PFSK-1 (cell line): ENCODE measurements around the gene SMCO3.

Experiments
- FOXP2 ChIP-seq: optimal IDR thresholded peaks from 2 replicates; pipeline ENCODE3; 2011; ENCODE audit warnings: borderline replicate concordance, control low read depth, inconsistent platforms; ENCODE audit not compliant: insufficient read depth; ENCODE audit errors: extremely low read length, extremely low read depth
- POLR2AphosphoS5 ChIP-seq: IDR thresholded peaks from 2 replicates; pipeline ENCODE4 v1.6.1; 2012; ENCODE audit warnings: low read depth, mild to moderate bottlenecking, control low read depth, low read length, moderate library complexity
- REST ChIP-seq, 2 experiments: IDR thresholded peaks; 2 replicates each; pipeline versions ENCODE4 v1.6.1 to v1.8.0; 2011 to 2012; ENCODE audit warnings: low read depth in 2 of 2, low read length in 2 of 2, control low read depth in 1 of 2, inconsistent platforms in 1 of 2, mild to moderate bottlenecking in 1 of 2, moderate library complexity in 1 of 2; ENCODE audit not compliant: insufficient read depth in 1 of 2
- SIN3A ChIP-seq: IDR thresholded peaks from 2 replicates; pipeline ENCODE4 v1.6.1; 2012; ENCODE audit warnings: mild to moderate bottlenecking, low read length, moderate library complexity, borderline replicate concordance; ENCODE audit not compliant: insufficient read depth
- TAF1 ChIP-seq: IDR thresholded peaks from 2 replicates; pipeline ENCODE4 v1.6.1; 2012; ENCODE audit warnings: low read length, control low read depth, borderline replicate concordance; ENCODE audit not compliant: insufficient read depth

SMCO3 gene

DNA sequence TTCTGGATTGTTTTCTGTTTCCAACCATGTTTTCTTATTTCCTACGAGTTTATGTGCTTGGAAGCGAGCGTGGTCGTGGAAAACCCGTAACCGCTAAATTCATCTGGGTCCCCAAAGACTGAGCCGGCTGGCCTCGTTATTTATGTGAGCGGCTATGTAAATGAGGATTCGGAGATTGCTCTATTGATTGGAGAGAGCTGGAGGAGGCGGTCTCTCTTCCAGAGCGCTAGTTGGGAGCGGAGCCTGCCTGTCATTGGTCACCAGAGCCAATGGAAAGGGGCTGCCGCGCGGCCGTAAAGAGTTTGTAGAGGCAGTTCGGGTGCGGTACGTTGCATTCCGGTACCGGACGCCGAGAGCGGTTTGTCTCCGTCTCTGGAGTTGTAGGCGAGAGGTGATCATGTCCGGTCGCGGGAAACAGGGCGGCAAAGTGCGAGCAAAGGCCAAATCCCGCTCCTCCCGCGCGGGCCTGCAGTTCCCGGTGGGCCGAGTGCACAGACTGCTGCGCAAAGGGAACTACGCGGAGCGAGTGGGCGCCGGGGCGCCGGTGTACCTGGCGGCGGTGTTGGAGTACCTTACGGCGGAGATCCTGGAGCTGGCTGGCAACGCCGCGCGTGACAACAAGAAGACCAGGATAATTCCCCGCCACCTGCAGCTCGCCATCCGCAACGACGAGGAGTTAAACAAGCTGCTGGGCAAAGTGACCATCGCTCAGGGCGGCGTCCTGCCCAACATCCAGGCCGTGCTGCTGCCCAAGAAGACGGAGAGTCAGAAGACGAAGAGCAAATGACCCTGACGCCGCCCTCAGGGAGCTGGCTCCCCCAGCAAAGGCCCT is 39.7 kb downstream of the SMCO3 start:
- TF ChIP-seq FOXP2 (no peak), POLR2AphosphoS5 (no peak), SIN3A (no peak)

- no peak for TF ChIP-seq POLR2AphosphoS5
- TF ChIP-seq REST (IDR thresholded peaks at IDR 0.05; ENCODE audit: insufficient read depth in 1 of 2, low read depth in 2 of 2, low read length in 2 of 2), result no peak
- no peak for TF ChIP-seq FOXP2
- no peak for TF ChIP-seq SIN3A
- no peak for TF ChIP-seq TAF1
These were observed 40.3 kb downstream of the SMCO3 start for GRCh38 chr12:14773685-14774073.

GRCh38 chr12:14772946-14773345 is 41.0 kb downstream of the SMCO3 start:
- no peak for TF ChIP-seq REST (IDR thresholded peaks at IDR 0.05; ENCODE audit: insufficient read depth in 1 of 2, low read depth in 2 of 2, low read length in 2 of 2)
- no peak for TF ChIP-seq FOXP2
- no peak for TF ChIP-seq POLR2AphosphoS5
- TF ChIP-seq TAF1, result no peak
- no peak for TF ChIP-seq SIN3A

- TF ChIP-seq POLR2AphosphoS5 (no peak), REST (IDR thresholded peaks at IDR 0.05; ENCODE audit: insufficient read depth in 1 of 2, low read depth in 2 of 2, low read length in 2 of 2) (no peak), TAF1 (no peak), FOXP2 (no peak), SIN3A (no peak)
These were observed 42.3 kb downstream of the SMCO3 start for GRCh38 chr12:14771651-14772137.

DNA sequence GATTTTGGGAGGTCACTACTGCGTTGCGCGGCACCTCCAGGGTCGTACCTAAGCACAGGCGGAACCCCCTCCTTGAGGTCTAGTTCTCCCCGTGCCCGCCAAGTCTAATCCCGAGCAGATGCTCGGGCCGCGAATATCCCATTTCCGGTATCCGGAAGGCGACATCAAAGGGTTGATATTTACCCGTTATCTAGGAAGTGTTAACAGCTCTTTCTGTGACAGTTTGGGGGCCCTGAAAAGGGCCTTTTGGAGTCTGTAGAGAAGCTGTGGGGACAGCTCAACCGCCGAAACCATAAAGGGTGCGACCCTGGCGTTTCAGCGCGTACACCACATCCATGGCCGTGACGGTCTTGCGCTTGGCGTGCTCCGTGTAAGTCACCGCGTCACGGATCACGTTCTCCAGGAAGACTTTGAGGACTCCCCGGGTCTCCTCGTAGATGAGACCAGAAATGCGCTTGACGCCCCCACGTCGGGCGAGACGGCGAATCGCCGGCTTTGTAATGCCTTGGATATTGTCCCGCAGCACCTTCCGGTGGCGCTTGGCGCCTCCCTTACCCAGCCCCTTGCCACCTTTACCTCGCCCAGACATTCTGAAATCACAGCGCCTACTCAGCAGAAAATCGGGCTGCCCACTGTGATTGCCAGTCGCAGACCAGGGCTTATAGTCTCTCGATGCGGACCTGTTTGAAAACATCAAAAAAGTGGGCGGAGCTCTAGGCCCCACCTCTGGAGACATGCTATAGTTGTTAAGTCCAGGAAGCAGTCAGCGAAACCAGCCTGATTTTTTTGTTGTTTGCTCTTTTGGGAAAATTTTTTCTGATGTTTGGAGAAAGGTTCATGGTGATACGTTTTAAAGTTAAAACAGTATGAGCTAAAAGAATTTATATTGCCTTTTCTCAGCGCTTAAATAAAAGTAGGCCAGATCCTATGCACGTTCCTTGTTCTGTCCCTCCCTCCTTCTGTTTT is 43.2 kb downstream of the SMCO3 start:
- no peak for TF ChIP-seq SIN3A
- TF ChIP-seq POLR2AphosphoS5, result no peak
- no peak for TF ChIP-seq TAF1
- no peak for TF ChIP-seq REST (IDR thresholded peaks at IDR 0.05; ENCODE audit: insufficient read depth in 1 of 2, low read depth in 2 of 2, low read length in 2 of 2)
- TF ChIP-seq FOXP2, result no peak
